Kidney capillary endothelial cell (primary cell): Measurements from ENCODE around the gene DAZL.

Experiments
- DNase-seq: peaks from one replicate; pipeline ENCODE4 v3.0.0-alpha.2; 2018; ENCODE audit warnings: low spot score

The DAZL gene

GRCh38 chr3:16595778-16596177, 9.4 kb downstream of the DAZL start:
- DNase-seq = peak; percentile 19

DNA sequence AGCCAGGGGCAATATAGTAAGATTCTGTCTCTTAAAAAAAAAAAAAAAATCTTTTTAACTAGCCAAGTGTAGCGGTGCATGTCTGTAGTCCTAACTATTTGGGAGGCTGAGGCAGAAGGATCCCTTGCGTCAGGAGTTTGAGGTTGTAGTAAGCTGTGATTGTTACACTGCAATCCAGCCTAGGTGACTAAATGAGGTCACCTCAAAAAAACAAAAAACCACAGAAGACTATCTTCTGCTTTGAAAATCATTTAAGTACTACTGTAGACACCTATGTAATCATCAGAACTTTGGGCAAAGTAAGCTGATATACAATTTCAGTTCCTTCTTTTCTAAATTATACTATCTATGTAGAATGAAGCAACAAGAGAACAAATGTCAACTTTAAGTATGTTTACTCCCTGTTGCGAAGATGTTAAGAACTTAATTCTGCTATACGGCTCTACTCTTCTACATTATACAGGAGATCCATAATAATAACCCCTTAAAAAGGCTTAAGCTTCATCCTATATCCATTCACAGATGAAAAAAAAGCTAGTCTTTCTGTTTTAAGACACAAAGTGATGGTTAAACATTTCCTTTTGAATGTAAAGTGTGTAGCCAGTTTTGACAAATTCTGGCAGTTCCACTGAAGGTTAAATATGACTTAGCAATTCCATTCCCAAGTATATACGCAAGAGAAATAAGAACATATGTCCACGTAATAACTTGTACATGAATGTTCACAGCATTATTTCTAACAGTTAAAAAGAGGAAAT, 15.2 kb downstream of the DAZL start:
- DNase-seq = no peak

DNA sequence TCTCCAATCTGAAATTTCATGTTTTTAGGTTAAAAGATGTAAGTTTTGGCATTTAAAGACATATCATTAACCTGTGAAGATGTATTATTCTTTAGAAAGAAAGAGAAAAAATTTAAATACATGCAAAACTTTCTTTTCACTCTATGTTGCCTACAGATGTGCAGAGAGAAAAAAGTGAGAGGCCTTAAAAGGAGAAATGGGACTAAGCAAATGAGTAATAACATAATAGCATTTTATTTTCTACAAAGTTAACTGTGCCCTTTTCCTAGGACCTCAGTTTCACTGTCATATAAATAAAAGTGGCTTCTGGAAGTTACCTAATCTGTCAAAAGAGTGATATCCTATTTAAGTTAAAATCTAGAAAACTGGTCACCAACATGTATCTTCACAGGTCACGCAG, 16.1 kb downstream of the DAZL start:
- no peak for DNase-seq

GRCh38 chr3:16587681-16588060, 17.6 kb downstream of the DAZL start:
- DNase-seq = no peak

GRCh38 chr3:16587047-16587680, 18.1 kb downstream of the DAZL start:
- no peak for DNase-seq

- no peak for DNase-seq
These were observed 20.3 kb downstream of the DAZL start for GRCh38 chr3:16584880-16585279.

GRCh38 chr3:16583551-16583950, 21.7 kb downstream of the DAZL start:
- DNase-seq = no peak

DNA sequence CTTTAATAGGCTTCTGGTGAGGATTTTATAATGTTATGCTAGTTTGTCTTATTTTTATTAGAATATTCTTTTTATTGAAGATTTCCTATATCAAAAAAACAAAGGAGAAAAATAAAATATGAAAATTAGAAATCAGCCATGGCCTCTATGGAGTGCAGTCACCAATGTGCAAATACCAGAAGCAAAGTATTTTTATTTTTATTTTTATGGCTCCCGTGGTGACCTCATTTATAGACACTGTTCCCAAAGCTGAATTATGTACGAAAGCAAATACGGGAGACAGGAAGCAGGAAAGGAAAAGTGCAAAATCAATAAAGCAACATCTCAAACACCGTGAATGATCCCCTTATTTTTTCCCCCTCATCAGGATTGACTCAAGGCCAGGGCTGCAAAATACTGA, 35.1 kb downstream of the DAZL start:
- DNase-seq = no peak

GRCh38 chr3:16568532-16568931, 36.7 kb downstream of the DAZL start:
- DNase-seq = no peak

DNA sequence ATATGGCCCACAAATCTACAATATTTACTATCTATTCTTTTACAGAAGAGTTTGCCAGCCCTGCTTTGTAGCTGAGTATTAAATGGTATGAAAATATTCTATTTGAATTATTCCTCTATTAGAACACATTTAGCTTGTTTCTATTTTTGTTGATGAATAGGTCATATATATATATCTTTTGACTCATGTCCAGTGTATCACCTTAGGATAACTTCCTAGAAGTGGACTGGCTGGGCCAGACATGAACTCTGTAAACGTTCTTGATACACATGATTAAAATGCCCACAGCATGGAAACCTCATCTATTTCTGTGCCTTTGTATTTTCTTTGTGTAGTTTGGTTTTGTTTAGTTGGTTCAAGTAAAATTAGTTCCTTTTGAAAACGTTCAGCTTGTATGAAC, 37.1 kb downstream of the DAZL start:
- DNase-seq = no peak

GRCh38 chr3:16559653-16560365, 45.4 kb downstream of the DAZL start:
- no peak for DNase-seq

- DNase-seq = no peak
These were observed 51.1 kb downstream of the DAZL start for GRCh38 chr3:16554126-16554525.

DNA sequence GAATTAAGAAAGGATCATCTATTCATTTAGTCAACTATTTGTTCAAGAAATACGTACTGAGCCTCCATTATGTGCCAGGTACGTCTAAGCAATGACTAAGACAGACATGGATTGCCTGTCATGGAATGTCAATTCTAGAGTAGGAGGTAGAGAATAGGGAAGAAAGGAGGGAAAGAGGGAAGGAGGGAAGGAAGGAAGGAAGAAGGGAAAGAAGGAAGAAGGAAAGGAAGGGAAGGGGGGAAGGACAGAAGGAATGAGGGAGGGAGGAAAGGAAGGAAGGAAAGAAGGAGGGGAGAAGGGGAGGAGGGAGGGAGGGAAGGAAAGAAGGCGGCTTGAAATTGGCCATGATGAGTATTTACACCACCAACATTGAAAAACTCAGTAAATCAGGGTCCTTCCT, 52.5 kb downstream of the DAZL start:
- no peak for DNase-seq

DNA sequence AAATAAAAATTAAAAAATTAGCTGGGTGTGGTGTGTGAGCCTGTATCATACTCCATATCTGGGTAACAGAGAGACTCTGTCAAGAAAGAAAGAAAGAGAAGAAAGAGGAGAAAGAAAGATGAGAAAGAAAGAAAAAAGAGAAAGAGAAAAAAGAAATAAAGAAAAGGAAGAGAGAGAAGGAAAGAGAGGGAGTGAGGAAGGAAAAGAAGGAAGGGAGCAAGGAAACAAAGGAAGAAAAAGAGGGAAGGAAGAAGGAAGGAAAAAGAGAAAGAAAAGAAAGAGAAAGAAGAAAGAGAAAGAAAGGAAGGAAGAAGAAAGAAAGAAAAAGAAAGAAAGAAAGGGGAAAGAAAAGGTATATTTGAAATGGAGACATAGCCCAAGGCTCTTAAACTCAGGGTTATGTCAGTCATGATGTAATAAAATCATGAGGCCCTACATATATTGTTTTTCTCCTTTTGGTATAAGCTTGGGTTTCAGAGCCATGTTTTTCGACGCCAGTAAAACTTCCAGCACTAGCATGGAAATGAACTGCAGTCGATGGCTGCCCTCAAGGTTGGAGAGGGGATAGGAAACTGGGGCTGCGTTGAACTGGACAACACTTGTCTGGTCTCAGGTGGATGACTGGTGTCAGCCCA, 53.8 kb downstream of the DAZL start:
- no peak for DNase-seq

DNA sequence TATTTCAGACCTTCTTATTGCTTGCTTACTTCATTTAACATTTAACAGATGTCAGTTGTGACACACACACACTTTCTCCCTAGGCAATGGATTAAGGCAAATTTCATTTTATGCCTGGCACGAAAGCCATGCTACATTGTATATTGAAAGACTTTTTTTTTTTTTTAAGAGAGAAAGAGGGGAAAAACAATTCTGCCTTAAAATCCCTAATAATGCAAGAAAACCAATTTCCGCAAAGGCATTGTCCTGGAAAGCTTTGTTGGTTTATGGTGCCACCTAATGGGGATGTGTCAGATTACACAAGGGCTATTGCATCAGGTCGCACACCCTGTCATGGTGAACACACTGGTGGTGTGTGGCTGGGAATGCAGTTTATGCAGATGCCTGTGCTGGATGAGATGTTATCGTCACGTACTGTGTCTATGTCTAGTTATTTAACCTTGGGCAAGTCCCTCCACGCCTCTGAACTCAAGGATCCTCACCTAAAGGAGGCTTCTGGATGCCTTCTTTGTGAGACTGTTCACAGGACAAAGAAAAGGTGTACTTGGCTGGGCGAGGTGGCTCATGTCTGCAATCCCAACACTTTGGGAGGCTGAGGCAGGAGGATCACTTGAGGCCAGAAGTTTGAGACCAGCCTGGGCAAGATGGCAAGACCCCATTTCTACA, 54.4 kb downstream of the DAZL start:
- DNase-seq = peak; percentile 87

GRCh38 chr3:16550305-16550675, 54.9 kb downstream of the DAZL start:
- DNase-seq = peak; percentile 22

DNA sequence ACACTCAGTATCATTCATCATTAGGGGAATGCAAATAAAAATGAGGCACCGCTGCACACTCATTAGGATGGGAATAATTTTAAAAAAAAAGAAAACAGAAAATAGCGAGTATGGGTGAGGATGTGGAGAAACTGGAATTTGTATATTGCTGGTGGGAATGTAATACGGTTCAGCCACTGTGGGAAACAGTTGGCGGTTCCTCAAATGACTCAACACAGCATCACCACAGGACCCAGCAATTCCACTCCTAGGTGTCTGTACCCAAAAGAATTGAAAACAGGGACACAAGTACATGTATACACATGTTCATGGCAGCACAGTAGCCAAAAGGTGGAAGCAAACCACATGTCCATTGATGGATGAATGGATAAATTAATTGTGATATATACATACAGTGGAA, 56.5 kb downstream of the DAZL start:
- peak; percentile 5 for DNase-seq

DNA sequence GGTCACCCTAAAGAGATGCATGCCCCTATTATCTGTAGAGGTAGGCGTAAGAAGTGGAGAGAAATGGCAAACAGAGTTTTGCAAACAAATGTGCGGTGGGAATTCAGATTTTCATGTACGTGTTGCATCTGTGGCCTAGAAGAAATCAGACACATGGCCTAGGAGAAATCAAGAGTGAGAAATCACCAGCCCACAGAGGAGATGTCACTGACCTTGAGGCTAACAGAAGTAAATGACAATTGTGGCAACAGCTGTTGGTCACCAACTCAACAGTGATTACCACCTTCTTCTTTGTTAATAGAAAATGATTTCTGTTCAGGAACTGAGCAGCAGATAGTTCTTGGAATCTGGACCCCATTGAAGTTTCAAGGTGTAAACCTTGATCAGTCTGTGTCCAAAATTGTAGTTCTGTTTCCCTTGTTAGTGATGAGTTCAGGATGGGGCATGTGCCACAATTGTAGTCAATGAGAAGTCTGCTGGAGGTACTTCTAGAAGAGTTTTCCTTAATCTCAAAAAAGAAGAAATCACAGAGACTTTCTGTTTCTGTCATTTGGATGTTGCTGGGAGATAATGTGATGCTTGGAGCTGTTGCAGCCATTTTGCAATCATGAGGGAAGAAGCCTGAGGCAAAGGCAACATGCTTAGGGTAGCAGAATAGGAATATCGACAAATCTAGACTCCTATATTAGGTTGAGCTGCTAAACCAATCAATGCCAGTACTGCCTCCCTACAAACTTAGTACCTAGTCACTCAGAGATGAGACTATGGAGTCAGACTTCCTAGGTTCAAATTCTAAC, 57.5 kb downstream of the DAZL start:
- no peak for DNase-seq

- no peak for DNase-seq
These were observed 58.8 kb downstream of the DAZL start for GRCh38 chr3:16546186-16547010.

DNA sequence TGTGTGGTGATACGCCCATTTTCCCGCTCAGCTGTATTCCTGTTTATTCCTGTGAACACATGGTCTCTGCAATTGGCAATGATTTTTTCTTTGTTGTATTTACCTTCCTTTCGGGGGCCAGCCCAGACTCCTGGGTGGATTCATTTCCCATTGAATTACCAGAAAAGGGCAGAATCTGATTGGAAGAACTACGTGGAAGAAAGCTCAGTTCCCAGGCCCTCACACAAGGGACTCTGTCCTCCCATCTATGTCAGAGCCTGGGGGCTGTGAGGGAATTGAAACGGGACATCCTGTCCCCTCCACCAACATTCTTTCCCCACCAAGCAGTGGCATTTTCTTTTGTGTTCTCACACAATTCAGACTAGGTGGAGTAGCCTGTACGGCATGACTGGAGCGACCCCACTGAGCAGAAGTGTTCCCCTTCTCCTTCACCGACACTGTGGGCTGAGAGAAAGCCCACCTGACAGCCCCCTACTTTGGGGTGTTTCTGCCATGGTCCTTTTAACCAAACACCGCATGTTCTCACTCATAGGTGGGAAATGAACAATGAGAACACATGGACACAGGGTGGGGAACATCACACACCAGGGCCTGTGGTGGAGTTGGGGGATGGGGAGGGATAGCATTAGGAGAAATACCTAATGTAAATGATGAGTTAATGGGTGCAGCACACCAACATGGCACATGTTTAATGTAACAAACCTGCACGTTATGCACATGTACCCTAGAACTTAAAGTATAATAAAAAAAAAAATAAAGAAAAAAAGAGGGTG, 59.6 kb downstream of the DAZL start:
- DNase-seq = no peak
